Activated T-cell treated with anti-CD3 and anti-CD28 coated beads for 48 hours (primary cell): ENCODE results near the gene DEPDC1B.
"Not testable (repeated sequence)": the region's sequence is repeated elsewhere in the genome, so short reads cannot be mapped to it uniquely, and the experiment has no call there.

Source experiments
- DNase-seq: peaks from one replicate; pipeline ENCODE4 v3.0.0-alpha.2; 2020; ENCODE audit warnings: low read depth

DEPDC1B gene

GRCh38 chr5:60699609-60700415 lies at the start of gene DEPDC1B:
DEPDC1B (minus strand) TSS chr5:60700166; CDS start chr5:60700093, 73 bp downstream.
- DNase-seq = peak; percentile 89

GRCh38 chr5:60744682-60745081 lies 44.7 kb upstream of the DEPDC1B start:
- DNase-seq = no peak

- DNase-seq = no peak
These were observed 43.7 kb upstream of the DEPDC1B start for GRCh38 chr5:60743511-60744314.

- DNase-seq = no peak
These were observed 40.4 kb upstream of the DEPDC1B start for GRCh38 chr5:60740322-60740721.

- DNase-seq = no peak
These were observed 39.0 kb upstream of the DEPDC1B start for GRCh38 chr5:60738933-60739332.

- DNase-seq = no peak
These were observed 38.5 kb upstream of the DEPDC1B start for GRCh38 chr5:60738461-60738860.

GRCh38 chr5:60730858-60731257 lies 30.9 kb upstream of the DEPDC1B start:
- not testable (repeated sequence) for DNase-seq

- DNase-seq = no peak
These were observed 27.2 kb upstream of the DEPDC1B start for GRCh38 chr5:60727033-60727679.

- no peak for DNase-seq
These were observed 24.2 kb upstream of the DEPDC1B start for GRCh38 chr5:60724126-60724525.

- DNase-seq = no peak
These were observed 22.4 kb upstream of the DEPDC1B start for GRCh38 chr5:60722416-60722815.

- no peak for DNase-seq
These were observed 19.4 kb upstream of the DEPDC1B start for GRCh38 chr5:60719329-60719728.

- no peak for DNase-seq
These were observed 18.4 kb upstream of the DEPDC1B start for GRCh38 chr5:60718166-60718892.

GRCh38 chr5:60715201-60715928 lies 15.4 kb upstream of the DEPDC1B start:
- not testable (repeated sequence) for DNase-seq

- DNase-seq = no peak
These were observed 13.0 kb upstream of the DEPDC1B start for GRCh38 chr5:60712950-60713349.

- DNase-seq = not testable (repeated sequence)
These were observed 11.9 kb upstream of the DEPDC1B start for GRCh38 chr5:60711892-60712291.

GRCh38 chr5:60710362-60710761 lies 10.4 kb upstream of the DEPDC1B start:
- DNase-seq = no peak

- no peak for DNase-seq
These were observed 5.2 kb upstream of the DEPDC1B start for GRCh38 chr5:60705144-60705543.

GRCh38 chr5:60703944-60704343 lies 4.0 kb upstream of the DEPDC1B start:
- DNase-seq = no peak

GRCh38 chr5:60701321-60701968 lies 1.5 kb upstream of the DEPDC1B start:
- DNase-seq = no peak

- no peak for DNase-seq
These were observed 421 bp upstream of the DEPDC1B start for GRCh38 chr5:60700416-60700757.

- no peak for DNase-seq
These were observed 718 bp downstream of the DEPDC1B start for GRCh38 chr5:60699288-60699608.
